HEK293T (cell line): ENCODE measurements around the gene MYCBP.

Source experiments
- FOXA1 ChIP-seq: fragments of 450-650 bp; IDR thresholded peaks from 2 replicates; pipeline ENCODE4 v1.6.1; 2016; ENCODE audit warnings: mild to moderate bottlenecking
- FOXK2 ChIP-seq: fragments of 450-650 bp; IDR thresholded peaks from 2 replicates; pipeline ENCODE4 v1.6.1; 2016; ENCODE audit warnings: mild to moderate bottlenecking

- TF ChIP-seq FOXK2 = no peak
- TF ChIP-seq FOXA1 = no peak
Observed at GRCh38 chr1:38833146-38833545, 40.0 kb downstream of the MYCBP start.
